Loucy (cell line): ENCODE results near the gene UBR1.
A peak's percentile ranks its signal among the peaks of the same experiment; 100 is the strongest.

Experiments
- CTCF ChIP-seq: fragments of 200-600 bp; sonication (generic); conservative IDR thresholded peaks from 2 replicates; pipeline ENCODE4 v1.5.1; 2014; ENCODE audit warnings: mild to moderate bottlenecking, antibody characterized with exemption, low read length
- EZH2phosphoT487 ChIP-seq: fragments of 200-600 bp; IDR thresholded peaks from 2 replicates; pipeline ENCODE4 v1.6.1; 2018; ENCODE audit warnings: antibody characterized with exemption, mild to moderate bottlenecking, moderate library complexity, borderline replicate concordance

- TF ChIP-seq CTCF: peak; percentile 27; the same call in 1 of the 2 replicates
- TF ChIP-seq EZH2phosphoT487: no peak
These were observed 37.5 kb upstream of the UBR1 start for GRCh38 chr15:43143203-43143941.
